Endothelial cell of umbilical vein (primary cell): Measurements from ENCODE around the gene C1QTNF7. TPM values are rescaled to one million over a fixed set of nuclear protein-coding genes. Genes with fewer than 3 reads are reported as not detected.

Experiments
- BruUV-seq: library from RNA; stranded (reverse); fragments of 400-500 nt; replicated peaks from 2 replicates; lab custom pipeline; 2021; lab: Mats Ljungman, UMichigan
- CTCF ChIA-PET: fragments of 300-600, 350-600 bp; sonication (Branson Sonifier 250); formaldehyde crosslinking; loops from one replicate; lab custom pipeline; 2021; ENCODE audit warnings: antibody characterized with exemption, inconsistent platforms; lab: Charles Lee
- POLR2A ChIA-PET: fragments of 300-600, 350-600 bp; sonication (Branson Sonifier 250); formaldehyde crosslinking; loops from one replicate; lab custom pipeline; 2021; ENCODE audit warnings: antibody characterized with exemption, inconsistent platforms; lab: Charles Lee
- DNase-seq: peaks from one replicate; pipeline ENCODE4 v3.0.0-alpha.2; 2011; ENCODE audit warnings: low read depth, low spot score
- FAIRE-seq: peaks from 2 replicates; lab custom pipeline; 2011; peaks lifted over from hg19 to GRCh38; lab: Jason Lieb, UNC
- H2AFZ ChIP-seq: 2 replicates; pipeline ENCODE4 v1.6.0; 2012; ENCODE audit warnings: low read depth, low read length, control low read depth, inconsistent platforms
- H3K27ac ChIP-seq: 2 replicates; pipeline ENCODE4 v1.5.1; 2011; ENCODE audit warnings: low read depth, mild to moderate bottlenecking, control low read depth, low read length, moderate library complexity; ENCODE audit not compliant: insufficient read depth
- H3K27me3 ChIP-seq, 2 experiments: 2 replicates each; pipeline versions ENCODE4 v1.6.0 to v1.6.1; 2011; ENCODE audit warnings: low read length in 2 of 2, mixed read lengths in 1 of 2; ENCODE audit not compliant: control insufficient read depth in 2 of 2, insufficient read depth in 2 of 2
- H3K36me3 ChIP-seq, 2 experiments: 2 replicates in 1 of 2; 3 replicates in 1 of 2; pipeline ENCODE4 v1.5.1; 2011; ENCODE audit warnings: low read length in 2 of 2, mild to moderate bottlenecking in 1 of 2, moderate library complexity in 1 of 2; ENCODE audit not compliant: control insufficient read depth in 2 of 2, insufficient read depth in 2 of 2; ENCODE audit errors: extremely low read depth in 1 of 2
- H3K4me1 ChIP-seq: 3 replicates; pipeline ENCODE4 v1.5.1; 2011; ENCODE audit warnings: mild to moderate bottlenecking, low read length; ENCODE audit not compliant: control insufficient read depth, insufficient read depth; ENCODE audit errors: extremely low read depth
- H3K4me2 ChIP-seq: 2 replicates; pipeline ENCODE4 v1.6.1; 2011; ENCODE audit warnings: low read length, control low read depth, mixed read lengths; ENCODE audit not compliant: insufficient read depth
- H3K4me3 ChIP-seq, 3 experiments: fragments of 200-600 bp in 1 of 3; sonication (generic), shearing (Covaris generic) in 1 of 3; replicated peaks in 1 of 3; 2 replicates each; pipeline ENCODE4 v1.5.1; 2011 to 2016; ENCODE audit warnings: control low read depth in 3 of 3, low read length in 3 of 3, mild to moderate bottlenecking in 2 of 3, inconsistent platforms in 1 of 3, low read depth in 1 of 3, moderate library complexity in 1 of 3; ENCODE audit not compliant: insufficient read depth in 1 of 3
- H3K79me2 ChIP-seq: 2 replicates; pipeline ENCODE4 v1.6.0; 2012; ENCODE audit warnings: low read length, inconsistent platforms; ENCODE audit not compliant: control insufficient read depth, insufficient read depth
- H3K9ac ChIP-seq: replicated peaks from 2 replicates; pipeline ENCODE3; 2011; ENCODE audit warnings: low read length, control low read depth; ENCODE audit not compliant: insufficient read depth; ENCODE audit errors: extremely low read depth
- H3K9me1 ChIP-seq: replicated peaks from 3 replicates; pipeline ENCODE4 v1.6.0; 2011; ENCODE audit warnings: mild to moderate bottlenecking, low read length; ENCODE audit not compliant: control insufficient read depth, insufficient read depth; ENCODE audit errors: extremely low read depth
- H3K9me3 ChIP-seq: replicated peaks from 2 replicates; pipeline ENCODE4 v1.5.1; 2012; ENCODE audit warnings: low read length, inconsistent platforms; ENCODE audit not compliant: control insufficient read depth, insufficient read depth
- H4K20me1 ChIP-seq: replicated peaks from 2 replicates; pipeline ENCODE3; 2011; ENCODE audit warnings: mild to moderate bottlenecking, low read length; ENCODE audit not compliant: control insufficient read depth, insufficient read depth; ENCODE audit errors: extremely low read depth
- CTCF ChIP-seq, 2 donors: IDR thresholded peaks; 1 replicate in 1 of 2; 2 replicates in 1 of 2; pipeline ENCODE4 v1.5.1; 2011; ENCODE audit warnings: low read length in 2 of 2, mild to moderate bottlenecking in 2 of 2, moderate library complexity in 2 of 2, control low read depth in 1 of 2, inconsistent platforms in 1 of 2, low read depth in 1 of 2; ENCODE audit not compliant: insufficient read depth in 1 of 2; ENCODE audit errors: extremely low read depth in 1 of 2
- EZH2 ChIP-seq: IDR thresholded peaks from 2 replicates; pipeline ENCODE4 v1.6.1; 2012; ENCODE audit warnings: borderline replicate concordance, low read depth, mild to moderate bottlenecking, moderate library complexity, low read length, inconsistent platforms; ENCODE audit not compliant: severe bottlenecking
- FOS ChIP-seq: IDR thresholded peaks from 2 replicates; pipeline ENCODE4 v1.6.1; 2011; ENCODE audit warnings: mild to moderate bottlenecking, low read length, moderate library complexity, borderline replicate concordance; ENCODE audit not compliant: insufficient read depth
- GATA2 ChIP-seq: IDR thresholded peaks from 2 replicates; pipeline ENCODE4 v1.7.0; 2011; ENCODE audit warnings: low read depth, mild to moderate bottlenecking, moderate library complexity, mixed read lengths, low read length; ENCODE audit not compliant: insufficient read length, insufficient read depth
- JUN ChIP-seq: IDR thresholded peaks from 2 replicates; pipeline ENCODE4 v1.6.1; 2011; ENCODE audit warnings: borderline replicate concordance, low read depth; ENCODE audit not compliant: insufficient read length, insufficient read depth
- MAX ChIP-seq: IDR thresholded peaks from 2 replicates; pipeline ENCODE4 v1.6.1; 2011; ENCODE audit not compliant: insufficient read depth, insufficient read length
- MYC ChIP-seq: IDR thresholded peaks from one replicate; pipeline ENCODE4 v1.6.1; 2011; ENCODE audit warnings: mild to moderate bottlenecking, low read depth, low read length
- POLR2A ChIP-seq: IDR thresholded peaks from 2 replicates; pipeline ENCODE4 v1.6.1; 2012; ENCODE audit warnings: low read depth, mild to moderate bottlenecking, control low read depth, low read length
- POLR2AphosphoS5 ChIP-seq: IDR thresholded peaks from 2 replicates; pipeline ENCODE4 v1.6.1; 2012; ENCODE audit warnings: low read depth, mild to moderate bottlenecking, control low read depth, low read length, moderate library complexity; ENCODE audit not compliant: insufficient read depth
- dilution Hi-C: fragments of 300-500 bp; cut with MboI; formaldehyde crosslinking; loops from one replicate; pipeline ENCODE4 v1.15.0; 2019; ENCODE audit warnings: low sequenced_read_pairs; ENCODE audit not compliant: extremely low pct_ligation_motif_present
- intact Hi-C: fragments of 100-400 bp; cut with micrococcal nuclease; formaldehyde crosslinking; loops from one replicate; pipeline ENCODE4 v1.10.0; 2022
- polyA plus RNA-seq, 4 experiments: library from polyadenylated mRNA; depleted of rRNA in 3 of 4; stranded (reverse) in 3 of 4; unstranded in 1 of 4; fragments of >200 nt; gene quantifications; 2 replicates each; pipeline versions ENCODE4 v1.2.1 to v1.2.3, GENCODE V29; 2011 to 2012; ENCODE audit warnings: missing spikeins in 1 of 4
- total RNA-seq: library from RNA; stranded (reverse); gene quantifications from 2 replicates; pipeline ENCODE4 v1.2.3, GENCODE V29; 2021

C1QTNF7 gene
- total and polyA plus RNA-seq, 2 donors (not counting 3 experiments of a cell fraction or from before 2014, with no cell fraction given), result not detected

GRCh38 chr4:15436513-15436912 lies 8.7 kb downstream of the C1QTNF7 start:
- no peaks in the 10 kb centered on the region for H3K27me3 ChIP-seq
- H3K79me2 ChIP-seq, result no peaks in the 10 kb centered on the region
- TF ChIP-seq GATA2, result no peak
- TF ChIP-seq FOS, result no peak
- no peak for TF ChIP-seq MAX
- TF ChIP-seq POLR2A, result no peak
- no peak for TF ChIP-seq EZH2
- no peak for TF ChIP-seq JUN
- no peak for TF ChIP-seq POLR2AphosphoS5
- no peak for TF ChIP-seq MYC
- TF ChIP-seq CTCF (IDR thresholded peaks at IDR 0.05; ENCODE audit: extremely low read depth in 1 of 2, insufficient read depth in 1 of 2, low read depth in 1 of 2, low read length in 2 of 2), result no peak
- no peaks in the 10 kb centered on the region for H3K36me3 ChIP-seq
- no peaks in the 10 kb centered on the region for H3K4me1 ChIP-seq
- CTCF ChIA-PET, result interaction anchor here (0.7 to 1.3 kb wide), 3 partner anchors 20 to 40 kb away, joined by 3 to 4 read pairs (median 4); partner anchors contain the start of gene CC2D2A
- no peak overlapping the region for H3K4me3 ChIP-seq
- DNase-seq, result peak; percentile 2
- intact Hi-C loops (no loop called here), dilution Hi-C loops (no loop called here)
- POLR2A ChIA-PET, result no interaction called here
- H3K9ac ChIP-seq, result no peak overlapping the region
- H3K4me2 ChIP-seq, result no peak overlapping the region
- H2AFZ ChIP-seq, result no peak overlapping the region
- no TSS peak for BruUV-seq
- H3K27ac ChIP-seq, result no peak overlapping the region
- no peaks in the 10 kb centered on the region for H3K9me3 ChIP-seq
- no peaks in the 10 kb centered on the region for H4K20me1 ChIP-seq
- H3K9me1 ChIP-seq, result no peaks in the 10 kb centered on the region
- FAIRE-seq, result peak; percentile 8
